IMR-90 (cell line): ENCODE results near the gene ZNF408.

Experiments
- BHLHE40 ChIP-seq: fragments of 150-350 bp; IDR thresholded peaks from 2 replicates; pipeline ENCODE4 v1.6.1; 2016; ENCODE audit warnings: mild to moderate bottlenecking, low read depth, low read length
- CEBPB ChIP-seq: IDR thresholded peaks from 2 replicates; pipeline ENCODE4 v1.6.1; 2012; ENCODE audit warnings: low read depth, low read length, improper control_type of control experiment
- CHD1 ChIP-seq: IDR thresholded peaks from 2 replicates; pipeline ENCODE4 v1.6.1; 2012; ENCODE audit warnings: low read depth, low read length, improper control_type of control experiment
- CTCF ChIP-seq: conservative IDR thresholded peaks from 2 replicates; pipeline ENCODE4 v1.5.1; 2012; ENCODE audit warnings: mild to moderate bottlenecking, low read depth, low read length, improper control_type of control experiment
- FOS ChIP-seq: fragments of 150-350 bp; IDR thresholded peaks from 2 replicates; pipeline ENCODE4 v1.6.1; 2016; ENCODE audit warnings: low read depth, low read length
- MAFK ChIP-seq: IDR thresholded peaks from 2 replicates; pipeline ENCODE4 v1.6.1; 2012; ENCODE audit warnings: low read depth, low read length, improper control_type of control experiment
- MXI1 ChIP-seq: IDR thresholded peaks from 2 replicates; pipeline ENCODE4 v1.6.1; 2012; ENCODE audit warnings: low read depth, mild to moderate bottlenecking, low read length, moderate library complexity, borderline replicate concordance
- POLR2A ChIP-seq: IDR thresholded peaks from 2 replicates; pipeline ENCODE4 v1.6.1; 2012; ENCODE audit warnings: mild to moderate bottlenecking, low read depth, low read length
- RAD21 ChIP-seq: IDR thresholded peaks from 2 replicates; pipeline ENCODE4 v1.6.1; 2012; ENCODE audit warnings: low read length, improper control_type of control experiment
- SMC3 ChIP-seq: fragments of 150-350 bp; IDR thresholded peaks from 2 replicates; pipeline ENCODE4 v1.6.1; 2016; ENCODE audit warnings: low read depth, mild to moderate bottlenecking, antibody characterized with exemption, low read length, moderate library complexity
- USF2 ChIP-seq: fragments of 150-350 bp; IDR thresholded peaks from 2 replicates; pipeline ENCODE4 v1.6.1; 2017; ENCODE audit warnings: mild to moderate bottlenecking, antibody characterized with exemption, low read length, low read depth
- TF ChIP-seq, protein P1 (sequence below): fragments of 150-350 bp; IDR thresholded peaks from 2 replicates; pipeline ENCODE4 v1.6.1; 2016; ENCODE audit warnings: low read depth, mild to moderate bottlenecking, low read length, moderate library complexity, borderline replicate concordance

DNA sequence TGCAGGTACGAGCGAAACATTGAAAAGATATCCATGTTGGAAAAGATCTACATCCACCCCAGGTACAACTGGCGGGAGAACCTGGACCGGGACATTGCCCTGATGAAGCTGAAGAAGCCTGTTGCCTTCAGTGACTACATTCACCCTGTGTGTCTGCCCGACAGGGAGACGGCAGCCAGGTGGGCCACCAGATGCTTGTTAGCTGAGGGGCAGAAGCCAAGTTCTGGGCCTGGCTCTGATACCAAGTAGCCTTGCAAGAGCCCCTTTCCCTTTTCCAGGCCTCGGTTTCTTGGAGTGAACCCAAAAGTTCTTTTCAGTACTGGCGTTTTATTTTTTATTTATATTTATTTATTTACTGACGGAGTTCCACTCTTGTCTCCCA is 27.8 kb downstream of the ZNF408 start:
- no peak for TF ChIP-seq RAD21
- TF ChIP-seq CTCF: no peak
- TF ChIP-seq POLR2A: no peak
- TF ChIP-seq MAFK: no peak
- no peak for TF ChIP-seq CEBPB
- TF ChIP-seq, protein P1, sequence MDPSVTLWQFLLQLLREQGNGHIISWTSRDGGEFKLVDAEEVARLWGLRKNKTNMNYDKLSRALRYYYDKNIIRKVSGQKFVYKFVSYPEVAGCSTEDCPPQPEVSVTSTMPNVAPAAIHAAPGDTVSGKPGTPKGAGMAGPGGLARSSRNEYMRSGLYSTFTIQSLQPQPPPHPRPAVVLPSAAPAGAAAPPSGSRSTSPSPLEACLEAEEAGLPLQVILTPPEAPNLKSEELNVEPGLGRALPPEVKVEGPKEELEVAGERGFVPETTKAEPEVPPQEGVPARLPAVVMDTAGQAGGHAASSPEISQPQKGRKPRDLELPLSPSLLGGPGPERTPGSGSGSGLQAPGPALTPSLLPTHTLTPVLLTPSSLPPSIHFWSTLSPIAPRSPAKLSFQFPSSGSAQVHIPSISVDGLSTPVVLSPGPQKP: no peak
- TF ChIP-seq MXI1: no peak
- no peak for TF ChIP-seq SMC3
- no peak for TF ChIP-seq BHLHE40
- no peak for TF ChIP-seq USF2
- TF ChIP-seq FOS: no peak
- no peak for TF ChIP-seq CHD1
